M059J (cell line): ENCODE measurements around the gene TCAIM. TPM values are rescaled to one million over a fixed set of nuclear protein-coding genes. Genes with fewer than 3 reads are reported as not detected.

Experiments
- DNase-seq: peaks from one replicate; pipeline ENCODE4 v3.0.0-alpha.2; 2012; ENCODE audit warnings: low read depth
- total RNA-seq: library from RNA; depleted of rRNA; stranded (reverse); fragments of >200 nt; shearing (Covaris generic); gene quantifications from 2 replicates; pipeline ENCODE4 v1.2.3, GENCODE V29; 2014; rRNA removed

Gene TCAIM
- total RNA-seq, 1 experiment from 2014 or later = 30.4 TPM

- no peak for DNase-seq
Measured at GRCh38 chr3:44445786-44446185, 107.2 kb downstream of the TCAIM start.

DNA sequence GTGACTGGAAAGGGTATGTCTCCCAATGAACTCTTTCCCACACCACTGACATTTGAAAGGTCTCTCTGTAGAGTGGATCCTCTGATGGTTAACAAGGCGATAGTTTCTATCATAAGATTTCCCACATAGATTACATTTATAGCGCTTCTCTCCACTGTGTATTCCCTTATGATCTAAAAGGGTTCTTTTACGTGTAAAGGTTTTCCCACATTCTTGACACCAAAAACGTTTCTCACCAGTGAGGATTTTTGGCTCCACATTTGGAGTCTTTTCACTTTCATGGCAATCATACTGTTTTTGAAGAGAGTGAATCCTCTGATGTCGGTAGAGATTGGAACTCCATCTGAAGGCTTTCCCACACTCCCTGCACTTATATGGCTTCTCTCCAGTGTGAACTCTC lies 108.4 kb downstream of the TCAIM start:
- DNase-seq = no peak

GRCh38 chr3:44451441-44451840 lies 112.9 kb downstream of the TCAIM start:
- no peak for DNase-seq

- no peak for DNase-seq
Measured at GRCh38 chr3:44454258-44454657, 115.7 kb downstream of the TCAIM start.

DNA sequence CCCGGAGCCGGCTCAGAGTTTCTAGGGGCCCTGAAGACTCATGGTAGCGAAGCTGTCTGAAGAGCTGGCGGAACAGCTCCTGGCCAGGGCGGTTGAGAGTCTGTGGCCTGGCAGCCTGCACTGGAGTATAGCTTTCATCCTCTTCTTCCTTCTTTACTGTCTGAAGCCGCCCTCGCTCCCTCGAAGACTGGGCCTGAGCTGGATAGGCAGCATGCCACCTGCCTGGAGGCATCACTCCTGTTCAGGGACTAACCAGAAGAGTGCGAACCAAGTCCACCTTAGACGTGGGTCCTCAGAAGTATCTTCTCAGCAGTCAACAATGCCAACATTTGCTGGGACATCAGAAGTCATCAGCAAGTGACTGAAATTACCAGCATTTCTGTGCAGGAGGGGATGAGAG lies 116.8 kb downstream of the TCAIM start:
- no peak for DNase-seq

Other genes with a start within 250 kb of the TCAIM start
- gene TOPAZ1, start 96.9 kb upstream of the TCAIM start, total RNA-seq = not detected in 2 replicates
- 2.9 and 5.7 TPM in 2 replicates for gene ZNF445, start 138.9 kb downstream of the TCAIM start, total RNA-seq
- 1.2 and 1.9 TPM in 2 replicates for gene ZKSCAN7, start 216.4 kb downstream of the TCAIM start, total RNA-seq
- 0.64 and 1.7 TPM in 2 replicates for gene ZNF660, start 246.2 kb downstream of the TCAIM start, total RNA-seq